ENCODE results near the gene RASL12.

- TF ChIP-seq, protein P1, sequence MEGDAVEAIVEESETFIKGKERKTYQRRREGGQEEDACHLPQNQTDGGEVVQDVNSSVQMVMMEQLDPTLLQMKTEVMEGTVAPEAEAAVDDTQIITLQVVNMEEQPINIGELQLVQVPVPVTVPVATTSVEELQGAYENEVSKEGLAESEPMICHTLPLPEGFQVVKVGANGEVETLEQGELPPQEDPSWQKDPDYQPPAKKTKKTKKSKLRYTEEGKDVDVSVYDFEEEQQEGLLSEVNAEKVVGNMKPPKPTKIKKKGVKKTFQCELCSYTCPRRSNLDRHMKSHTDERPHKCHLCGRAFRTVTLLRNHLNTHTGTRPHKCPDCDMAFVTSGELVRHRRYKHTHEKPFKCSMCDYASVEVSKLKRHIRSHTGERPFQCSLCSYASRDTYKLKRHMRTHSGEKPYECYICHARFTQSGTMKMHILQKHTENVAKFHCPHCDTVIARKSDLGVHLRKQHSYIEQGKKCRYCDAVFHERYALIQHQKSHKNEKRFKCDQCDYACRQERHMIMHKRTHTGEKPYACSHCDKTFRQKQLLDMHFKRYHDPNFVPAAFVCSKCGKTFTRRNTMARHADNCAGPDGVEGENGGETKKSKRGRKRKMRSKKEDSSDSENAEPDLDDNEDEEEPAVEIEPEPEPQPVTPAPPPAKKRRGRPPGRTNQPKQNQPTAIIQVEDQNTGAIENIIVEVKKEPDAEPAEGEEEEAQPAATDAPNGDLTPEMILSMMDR (IDR thresholded peaks at IDR 0.05) = no peak
- no peak for TF ChIP-seq POLR2A (IDR thresholded peaks at IDR 0.05)
Observed at GRCh38 chr15:65040461-65040860, 27.3 kb downstream of the RASL12 start.
